HEK293 (cell line): Measurements from ENCODE around the gene GPD1.

Experiments used
- CTCF ChIA-PET: fragments of 350-600 bp; formaldehyde crosslinking; extraction: SDS; loops from one replicate; lab custom pipeline; 2021; ENCODE audit warnings: antibody characterized with exemption; lab: Yijun Ruan, JAX
- POLR2A ChIA-PET: fragments of 300-600 bp; formaldehyde crosslinking; extraction: SDS; loops from one replicate; lab custom pipeline; 2020; ENCODE audit warnings: antibody characterized with exemption, inconsistent platforms; lab: Yijun Ruan, JAX
- H3K27ac ChIP-seq: fragments of 200-500 bp; sonication (Bioruptor generic); 2 replicates; pipeline ENCODE4 v1.5.1; 2014; ENCODE audit warnings: low read depth, low read length, control low read depth, inconsistent platforms; ENCODE audit errors: extremely low read depth
- H3K36me3 ChIP-seq, 2 experiments: fragments of 200-500 bp in 1 of 2; sonication (Bioruptor generic) in 1 of 2; 1 replicate in 1 of 2; 2 replicates in 1 of 2; pipeline ENCODE4 v1.5.1; 2014 to 2017; ENCODE audit warnings: inconsistent platforms in 2 of 2, low read length in 2 of 2; ENCODE audit not compliant: control insufficient read depth in 2 of 2, insufficient read depth in 1 of 2
- H3K4me1 ChIP-seq: fragments of 200-500 bp; sonication (Bioruptor generic); 2 replicates; pipeline ENCODE4 v1.5.1; 2014; ENCODE audit warnings: mild to moderate bottlenecking, low read length, inconsistent platforms; ENCODE audit not compliant: control insufficient read depth, insufficient read depth
- H3K4me3 ChIP-seq: 2 replicates; pipeline ENCODE4 v1.5.1; 2011; ENCODE audit warnings: low read depth, mild to moderate bottlenecking, control low read depth, low read length, moderate library complexity
- H3K9me3 ChIP-seq: fragments of 200-500 bp; sonication (Bioruptor generic); 2 replicates; pipeline ENCODE4 v1.5.1; 2014; ENCODE audit warnings: low read depth, low read length, inconsistent platforms; ENCODE audit not compliant: control insufficient read depth, insufficient read depth
- GFI1B ChIP-seq: fragments of 450-650 bp; formaldehyde crosslinking; IDR thresholded peaks from 2 replicates; pipeline ENCODE4 v1.5.1; 2016; ENCODE audit warnings: missing biosample characterization, missing genetic modification characterization
- GLI2 ChIP-seq: fragments of 450-650 bp; formaldehyde crosslinking; IDR thresholded peaks from 2 replicates; pipeline ENCODE4; 2017; ENCODE audit warnings: missing biosample characterization, missing genetic modification characterization, low read depth, borderline replicate concordance
- MYNN ChIP-seq: fragments of 450-650 bp; formaldehyde crosslinking; IDR thresholded peaks from 2 replicates; pipeline ENCODE4 v1.5.1; 2016; ENCODE audit warnings: missing biosample characterization, missing genetic modification characterization, borderline replicate concordance
- SP7 ChIP-seq: fragments of 450-650 bp; formaldehyde crosslinking; IDR thresholded peaks from 2 replicates; pipeline ENCODE4 v1.5.1; 2016; ENCODE audit warnings: missing biosample characterization, missing genetic modification characterization
- TRIM28 ChIP-seq: IDR thresholded peaks from 2 replicates; pipeline ENCODE4 v1.6.1; 2011; ENCODE audit warnings: low read length, control low read depth, borderline replicate concordance
- ZBTB7A ChIP-seq: fragments of 450-650 bp; formaldehyde crosslinking; IDR thresholded peaks from 2 replicates; pipeline ENCODE4 v1.5.1; 2016; ENCODE audit warnings: low read depth, missing biosample characterization, missing genetic modification characterization
- ZNF354C ChIP-seq: fragments of 450-650 bp; formaldehyde crosslinking; IDR thresholded peaks from 2 replicates; pipeline ENCODE4 v1.5.1; 2016; ENCODE audit warnings: missing biosample characterization, missing genetic modification characterization, low read depth, borderline replicate concordance
- ZNF48 ChIP-seq: fragments of 450-650 bp; formaldehyde crosslinking; IDR thresholded peaks from 2 replicates; pipeline ENCODE4 v1.5.1; 2016; ENCODE audit warnings: missing biosample characterization, missing genetic modification characterization
- ZNF664 ChIP-seq: fragments of 450-650 bp; formaldehyde crosslinking; IDR thresholded peaks from 2 replicates; pipeline ENCODE4 v1.5.1; 2016; ENCODE audit warnings: missing biosample characterization, missing genetic modification characterization
- TF ChIP-seq, protein P1 (sequence below): fragments of 450-650 bp; formaldehyde crosslinking; IDR thresholded peaks from 2 replicates; pipeline ENCODE4 v1.5.1; 2016; ENCODE audit warnings: missing biosample characterization, missing genetic modification characterization, low read depth
- TF ChIP-seq, protein P2 (sequence below): fragments of 450-650 bp; formaldehyde crosslinking; IDR thresholded peaks from 2 replicates; pipeline ENCODE4 v1.5.1; 2016; ENCODE audit warnings: missing biosample characterization, missing genetic modification characterization, borderline replicate concordance
- TF ChIP-seq, protein P3 (sequence below): fragments of 450-650 bp; formaldehyde crosslinking; IDR thresholded peaks from 2 replicates; pipeline ENCODE4 v1.5.1; 2016; ENCODE audit warnings: missing biosample characterization, missing genetic modification characterization
- TF ChIP-seq, protein P4 (sequence below): fragments of 450-650 bp; formaldehyde crosslinking; IDR thresholded peaks from 2 replicates; pipeline ENCODE4 v1.5.1; 2016; ENCODE audit warnings: missing biosample characterization, missing genetic modification characterization

Gene GPD1

DNA sequence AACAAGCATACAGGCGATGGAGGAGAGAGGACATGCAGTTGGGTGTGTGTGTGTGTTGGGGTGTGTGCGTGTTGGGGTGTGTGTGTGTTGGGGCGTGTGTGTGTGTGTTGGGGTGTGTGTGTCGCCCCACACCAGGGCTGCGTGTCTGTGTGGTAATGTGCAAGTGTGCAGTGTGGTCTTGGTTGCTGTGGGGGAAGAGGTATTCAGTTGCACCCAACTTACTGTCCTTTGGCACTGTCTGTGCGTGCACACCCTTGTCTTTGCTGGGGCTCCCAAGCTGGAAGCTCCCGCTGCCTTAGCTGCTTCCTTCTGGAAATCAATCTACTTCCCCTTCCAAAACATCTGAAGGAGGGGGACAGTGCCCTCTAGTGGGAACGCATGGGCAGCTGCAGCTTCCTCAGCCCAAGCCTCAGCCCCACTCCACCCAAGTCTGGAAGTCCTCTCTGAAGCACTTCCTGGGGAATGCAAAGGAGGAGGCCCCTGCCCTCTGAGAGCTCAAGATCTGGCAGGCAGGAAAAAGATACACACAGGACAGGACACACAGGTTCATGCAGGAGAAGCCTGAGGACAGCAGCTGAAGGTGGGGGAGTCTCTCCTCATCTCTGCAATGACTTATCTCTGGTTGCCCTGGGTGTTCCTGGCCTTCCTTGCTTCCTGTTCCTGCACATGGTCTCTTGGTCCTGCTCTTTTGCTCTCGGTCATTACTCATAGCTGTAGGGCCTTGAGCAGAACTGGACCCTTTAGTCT, 33.3 kb upstream of the GPD1 start (continued):
- TF ChIP-seq, protein P1, sequence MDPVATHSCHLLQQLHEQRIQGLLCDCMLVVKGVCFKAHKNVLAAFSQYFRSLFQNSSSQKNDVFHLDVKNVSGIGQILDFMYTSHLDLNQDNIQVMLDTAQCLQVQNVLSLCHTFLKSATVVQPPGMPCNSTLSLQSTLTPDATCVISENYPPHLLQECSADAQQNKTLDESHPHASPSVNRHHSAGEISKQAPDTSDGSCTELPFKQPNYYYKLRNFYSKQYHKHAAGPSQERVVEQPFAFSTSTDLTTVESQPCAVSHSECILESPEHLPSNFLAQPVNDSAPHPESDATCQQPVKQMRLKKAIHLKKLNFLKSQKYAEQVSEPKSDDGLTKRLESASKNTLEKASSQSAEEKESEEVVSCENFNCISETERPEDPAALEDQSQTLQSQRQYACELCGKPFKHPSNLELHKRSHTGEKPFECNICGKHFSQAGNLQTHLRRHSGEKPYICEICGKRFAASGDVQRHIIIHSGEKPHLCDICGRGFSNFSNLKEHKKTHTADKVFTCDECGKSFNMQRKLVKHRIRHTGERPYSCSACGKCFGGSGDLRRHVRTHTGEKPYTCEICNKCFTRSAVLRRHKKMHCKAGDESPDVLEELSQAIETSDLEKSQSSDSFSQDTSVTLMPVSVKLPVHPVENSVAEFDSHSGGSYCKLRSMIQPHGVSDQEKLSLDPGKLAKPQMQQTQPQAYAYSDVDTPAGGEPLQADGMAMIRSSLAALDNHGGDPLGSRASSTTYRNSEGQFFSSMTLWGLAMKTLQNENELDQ (tag by site-specific recombination) = no peak
- TF ChIP-seq ZNF354C (tag by site-specific recombination) = no peak
- TF ChIP-seq TRIM28 = no peak
- TF ChIP-seq MYNN = no peak
- no peak for TF ChIP-seq ZBTB7A
- no peak for TF ChIP-seq ZNF48
- TF ChIP-seq, protein P2, sequence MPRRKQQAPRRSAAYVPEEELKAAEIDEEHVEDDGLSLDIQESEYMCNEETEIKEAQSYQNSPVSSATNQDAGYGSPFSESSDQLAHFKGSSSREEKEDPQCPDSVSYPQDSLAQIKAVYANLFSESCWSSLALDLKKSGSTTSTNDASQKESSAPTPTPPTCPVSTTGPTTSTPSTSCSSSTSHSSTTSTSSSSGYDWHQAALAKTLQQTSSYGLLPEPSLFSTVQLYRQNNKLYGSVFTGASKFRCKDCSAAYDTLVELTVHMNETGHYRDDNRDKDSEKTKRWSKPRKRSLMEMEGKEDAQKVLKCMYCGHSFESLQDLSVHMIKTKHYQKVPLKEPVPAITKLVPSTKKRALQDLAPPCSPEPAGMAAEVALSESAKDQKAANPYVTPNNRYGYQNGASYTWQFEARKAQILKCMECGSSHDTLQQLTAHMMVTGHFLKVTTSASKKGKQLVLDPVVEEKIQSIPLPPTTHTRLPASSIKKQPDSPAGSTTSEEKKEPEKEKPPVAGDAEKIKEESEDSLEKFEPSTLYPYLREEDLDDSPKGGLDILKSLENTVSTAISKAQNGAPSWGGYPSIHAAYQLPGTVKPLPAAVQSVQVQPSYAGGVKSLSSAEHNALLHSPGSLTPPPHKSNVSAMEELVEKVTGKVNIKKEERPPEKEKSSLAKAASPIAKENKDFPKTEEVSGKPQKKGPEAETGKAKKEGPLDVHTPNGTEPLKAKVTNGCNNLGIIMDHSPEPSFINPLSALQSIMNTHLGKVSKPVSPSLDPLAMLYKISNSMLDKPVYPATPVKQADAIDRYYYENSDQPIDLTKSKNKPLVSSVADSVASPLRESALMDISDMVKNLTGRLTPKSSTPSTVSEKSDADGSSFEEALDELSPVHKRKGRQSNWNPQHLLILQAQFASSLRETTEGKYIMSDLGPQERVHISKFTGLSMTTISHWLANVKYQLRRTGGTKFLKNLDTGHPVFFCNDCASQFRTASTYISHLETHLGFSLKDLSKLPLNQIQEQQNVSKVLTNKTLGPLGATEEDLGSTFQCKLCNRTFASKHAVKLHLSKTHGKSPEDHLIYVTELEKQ = no peak
- no peak for TF ChIP-seq GLI2 (tag by site-specific recombination)
- TF ChIP-seq, protein P3, sequence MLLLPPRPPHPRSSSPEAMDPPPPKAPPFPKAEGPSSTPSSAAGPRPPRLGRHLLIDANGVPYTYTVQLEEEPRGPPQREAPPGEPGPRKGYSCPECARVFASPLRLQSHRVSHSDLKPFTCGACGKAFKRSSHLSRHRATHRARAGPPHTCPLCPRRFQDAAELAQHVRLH (tag by site-specific recombination) = no peak
- no peak for TF ChIP-seq GFI1B (tag by site-specific recombination)
- 0 out of 2 replicates have a peak, but pooled peaks have one; percentile 44 for TF ChIP-seq SP7 (tag by site-specific recombination)
- TF ChIP-seq, all 188 proteins: peak for 20

DNA sequence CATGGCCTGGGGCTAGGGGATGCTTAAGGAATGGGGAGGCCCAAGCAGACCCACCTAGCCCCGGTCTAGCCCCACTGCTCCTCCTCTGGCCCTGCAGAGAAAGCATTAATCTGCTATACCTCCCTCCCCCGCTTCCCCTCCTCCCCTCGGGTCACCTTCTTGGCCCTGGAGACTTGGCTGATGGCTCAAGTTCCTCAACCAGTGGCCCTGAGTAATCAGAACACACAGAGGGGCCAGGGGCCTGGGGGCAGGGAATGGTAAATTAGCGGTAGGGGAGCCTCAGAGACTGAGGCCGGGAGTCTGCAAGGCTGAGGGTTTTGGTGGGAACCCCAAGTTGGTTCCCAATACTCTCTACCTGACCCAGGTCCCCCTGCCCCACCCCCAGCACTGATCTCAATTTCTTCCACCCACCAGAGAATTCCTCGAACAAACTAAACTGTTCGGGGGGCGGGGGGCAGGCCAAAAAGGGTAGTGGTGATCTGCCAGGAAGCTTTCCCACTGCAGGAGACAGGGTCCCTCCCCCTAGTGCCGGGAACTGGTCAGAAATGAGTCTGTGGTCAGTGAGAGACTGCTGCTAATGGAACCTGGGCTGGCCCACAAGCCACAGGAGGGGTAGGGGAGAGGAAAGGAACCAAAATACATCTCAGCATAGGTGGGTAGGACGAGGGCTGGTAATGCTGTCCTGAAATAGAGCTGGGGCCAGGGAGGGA, 31.5 kb upstream of the GPD1 start:
- ChIA-PET POLR2A (no interaction called here), CTCF (interaction anchor here (0.7 to 7.9 kb wide), 9 partner anchors 14 to 242 kb away, joined by 3 to 145 read pairs (median 4); no protein-coding TSS in a partner anchor)
- Histone ChIP-seq H3K4me1 (no peaks in the 10 kb centered on the region), H3K27ac (no peak overlapping the region), H3K4me3 (no peak overlapping the region), H3K9me3 (no peaks in the 10 kb centered on the region), H3K36me3 (peaks cover 0 to 5% of the 10 kb centered on the region in 2 experiments; a peak in 1 of 3 replicates)
- TF ChIP-seq ZNF664 (tag by site-specific recombination) = no peak
- TF ChIP-seq, protein P4, sequence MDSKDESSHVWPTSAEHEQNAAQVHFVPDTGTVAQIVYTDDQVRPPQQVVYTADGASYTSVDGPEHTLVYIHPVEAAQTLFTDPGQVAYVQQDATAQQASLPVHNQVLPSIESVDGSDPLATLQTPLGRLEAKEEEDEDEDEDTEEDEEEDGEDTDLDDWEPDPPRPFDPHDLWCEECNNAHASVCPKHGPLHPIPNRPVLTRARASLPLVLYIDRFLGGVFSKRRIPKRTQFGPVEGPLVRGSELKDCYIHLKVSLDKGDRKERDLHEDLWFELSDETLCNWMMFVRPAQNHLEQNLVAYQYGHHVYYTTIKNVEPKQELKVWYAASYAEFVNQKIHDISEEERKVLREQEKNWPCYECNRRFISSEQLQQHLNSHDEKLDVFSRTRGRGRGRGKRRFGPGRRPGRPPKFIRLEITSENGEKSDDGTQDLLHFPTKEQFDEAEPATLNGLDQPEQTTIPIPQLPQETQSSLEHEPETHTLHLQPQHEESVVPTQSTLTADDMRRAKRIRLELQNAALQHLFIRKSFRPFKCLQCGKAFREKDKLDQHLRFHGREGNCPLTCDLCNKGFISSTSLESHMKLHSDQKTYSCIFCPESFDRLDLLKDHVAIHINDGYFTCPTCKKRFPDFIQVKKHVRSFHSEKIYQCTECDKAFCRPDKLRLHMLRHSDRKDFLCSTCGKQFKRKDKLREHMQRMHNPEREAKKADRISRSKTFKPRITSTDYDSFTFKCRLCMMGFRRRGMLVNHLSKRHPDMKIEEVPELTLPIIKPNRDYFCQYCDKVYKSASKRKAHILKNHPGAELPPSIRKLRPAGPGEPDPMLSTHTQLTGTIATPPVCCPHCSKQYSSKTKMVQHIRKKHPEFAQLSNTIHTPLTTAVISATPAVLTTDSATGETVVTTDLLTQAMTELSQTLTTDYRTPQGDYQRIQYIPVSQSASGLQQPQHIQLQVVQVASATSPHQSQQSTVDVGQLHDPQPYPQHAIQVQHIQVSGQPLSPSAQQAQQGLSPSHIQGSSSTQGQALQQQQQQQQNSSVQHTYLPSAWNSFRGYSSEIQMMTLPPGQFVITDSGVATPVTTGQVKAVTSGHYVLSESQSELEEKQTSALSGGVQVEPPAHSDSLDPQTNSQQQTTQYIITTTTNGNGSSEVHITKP (tag by site-specific recombination) = peak; percentile 49; the same call in 1 of the 2 replicates
